HEK293 (cell line): ENCODE measurements around the gene KCTD12.

Experiments used
- CTCF ChIA-PET: fragments of 350-600 bp; formaldehyde crosslinking; extraction: SDS; loops from one replicate; lab custom pipeline; 2021; ENCODE audit warnings: antibody characterized with exemption; lab: Yijun Ruan, JAX
- POLR2A ChIA-PET: fragments of 300-600 bp; formaldehyde crosslinking; extraction: SDS; loops from one replicate; lab custom pipeline; 2020; ENCODE audit warnings: antibody characterized with exemption, inconsistent platforms; lab: Yijun Ruan, JAX
- H3K27ac ChIP-seq: fragments of 200-500 bp; sonication (Bioruptor generic); 2 replicates; pipeline ENCODE4 v1.5.1; 2014; ENCODE audit warnings: low read depth, low read length, control low read depth, inconsistent platforms; ENCODE audit errors: extremely low read depth
- H3K36me3 ChIP-seq, 2 experiments: fragments of 200-500 bp in 1 of 2; sonication (Bioruptor generic) in 1 of 2; 1 replicate in 1 of 2; 2 replicates in 1 of 2; pipeline ENCODE4 v1.5.1; 2014 to 2017; ENCODE audit warnings: inconsistent platforms in 2 of 2, low read length in 2 of 2; ENCODE audit not compliant: control insufficient read depth in 2 of 2, insufficient read depth in 1 of 2
- H3K4me1 ChIP-seq: fragments of 200-500 bp; sonication (Bioruptor generic); 2 replicates; pipeline ENCODE4 v1.5.1; 2014; ENCODE audit warnings: mild to moderate bottlenecking, low read length, inconsistent platforms; ENCODE audit not compliant: control insufficient read depth, insufficient read depth
- H3K4me3 ChIP-seq: 2 replicates; pipeline ENCODE4 v1.5.1; 2011; ENCODE audit warnings: low read depth, mild to moderate bottlenecking, control low read depth, low read length, moderate library complexity
- H3K9me3 ChIP-seq: fragments of 200-500 bp; sonication (Bioruptor generic); 2 replicates; pipeline ENCODE4 v1.5.1; 2014; ENCODE audit warnings: low read depth, low read length, inconsistent platforms; ENCODE audit not compliant: control insufficient read depth, insufficient read depth
- GLIS1 ChIP-seq: fragments of 450-650 bp; formaldehyde crosslinking; IDR thresholded peaks from 2 replicates; pipeline ENCODE4 v1.5.1; 2016; ENCODE audit warnings: missing biosample characterization, missing genetic modification characterization
- PRDM1 ChIP-seq: fragments of 450-650 bp; formaldehyde crosslinking; IDR thresholded peaks from 2 replicates; pipeline ENCODE4; 2016; ENCODE audit warnings: missing biosample characterization, missing genetic modification characterization
- TRIM28 ChIP-seq: IDR thresholded peaks from 2 replicates; pipeline ENCODE4 v1.6.1; 2011; ENCODE audit warnings: low read length, control low read depth, borderline replicate concordance
- WT1 ChIP-seq: fragments of 450-650 bp; formaldehyde crosslinking; IDR thresholded peaks from 2 replicates; pipeline ENCODE4 v1.5.1; 2016; ENCODE audit warnings: missing biosample characterization, missing genetic modification characterization
- YY2 ChIP-seq: fragments of 450-650 bp; formaldehyde crosslinking; IDR thresholded peaks from 2 replicates; pipeline ENCODE4 v1.5.1; 2016; ENCODE audit warnings: missing biosample characterization, missing genetic modification characterization
- ZNF112 ChIP-seq: fragments of 450-650 bp; formaldehyde crosslinking; IDR thresholded peaks from 2 replicates; pipeline ENCODE4 v1.5.0; 2017; ENCODE audit warnings: missing biosample characterization, missing genetic modification characterization
- ZNF140 ChIP-seq: fragments of 450-650 bp; formaldehyde crosslinking; IDR thresholded peaks from 2 replicates; pipeline ENCODE4 v1.5.1; 2016; ENCODE audit warnings: missing biosample characterization, missing genetic modification characterization
- ZNF146 ChIP-seq: fragments of 450-650 bp; formaldehyde crosslinking; IDR thresholded peaks from 2 replicates; pipeline ENCODE4 v1.5.1; 2016; ENCODE audit warnings: missing biosample characterization, missing genetic modification characterization
- ZNF18 ChIP-seq: fragments of 450-650 bp; formaldehyde crosslinking; IDR thresholded peaks from 2 replicates; pipeline ENCODE4 v1.5.1; 2016; ENCODE audit warnings: missing biosample characterization, missing genetic modification characterization
- ZNF221 ChIP-seq: fragments of 450-650 bp; formaldehyde crosslinking; IDR thresholded peaks from 2 replicates; pipeline ENCODE4 v1.5.1; 2017; ENCODE audit warnings: missing biosample characterization, missing genetic modification characterization, borderline replicate concordance
- ZNF335 ChIP-seq: fragments of 450-650 bp; formaldehyde crosslinking; conservative IDR thresholded peaks from 2 replicates; pipeline ENCODE4 v1.5.1; 2016; ENCODE audit warnings: missing biosample characterization, missing genetic modification characterization
- ZNF423 ChIP-seq: fragments of 450-650 bp; formaldehyde crosslinking; IDR thresholded peaks from 2 replicates; pipeline ENCODE4 v1.5.1; 2016; ENCODE audit warnings: missing biosample characterization, missing genetic modification characterization
- ZNF560 ChIP-seq: fragments of 450-650 bp; formaldehyde crosslinking; IDR thresholded peaks from 2 replicates; pipeline ENCODE4 v1.5.1; 2017; ENCODE audit warnings: missing biosample characterization, missing genetic modification characterization, borderline replicate concordance
- ZNF571 ChIP-seq: fragments of 450-650 bp; formaldehyde crosslinking; IDR thresholded peaks from 2 replicates; pipeline ENCODE4 v1.5.0; 2017; ENCODE audit warnings: missing biosample characterization, missing genetic modification characterization
- ZNF621 ChIP-seq: fragments of 450-650 bp; formaldehyde crosslinking; IDR thresholded peaks from 2 replicates; pipeline ENCODE4 v1.5.1; 2017; ENCODE audit warnings: missing biosample characterization, missing genetic modification characterization
- ZNF664 ChIP-seq: fragments of 450-650 bp; formaldehyde crosslinking; IDR thresholded peaks from 2 replicates; pipeline ENCODE4 v1.5.1; 2016; ENCODE audit warnings: missing biosample characterization, missing genetic modification characterization
- ZNF776 ChIP-seq: fragments of 450-650 bp; formaldehyde crosslinking; IDR thresholded peaks from 2 replicates; pipeline ENCODE4 v1.5.0; 2017; ENCODE audit warnings: missing biosample characterization, missing genetic modification characterization, borderline replicate concordance
- ZNF792 ChIP-seq: fragments of 450-650 bp; formaldehyde crosslinking; IDR thresholded peaks from 2 replicates; pipeline ENCODE4 v1.5.1; 2016; ENCODE audit warnings: missing biosample characterization, missing genetic modification characterization
- ZNF830 ChIP-seq: fragments of 450-650 bp; IDR thresholded peaks from 2 replicates; pipeline ENCODE4 v1.5.0; 2018; ENCODE audit warnings: missing biosample characterization, missing genetic modification characterization, low read depth, mild to moderate bottlenecking, moderate library complexity
- TF ChIP-seq, protein P1 (sequence below): fragments of 450-650 bp; formaldehyde crosslinking; optimal IDR thresholded peaks from 2 replicates; pipeline ENCODE3; 2016; ENCODE audit warnings: missing biosample characterization, mild to moderate bottlenecking, missing genetic modification characterization
- TF ChIP-seq, protein P2 (sequence below): fragments of 450-650 bp; formaldehyde crosslinking; conservative IDR thresholded peaks from 2 replicates; pipeline ENCODE4 v1.5.1; 2016; ENCODE audit warnings: low read depth, missing biosample characterization, missing genetic modification characterization
- TF ChIP-seq, protein P3 (sequence below): fragments of 450-650 bp; formaldehyde crosslinking; IDR thresholded peaks from 2 replicates; pipeline ENCODE4 v1.5.1; 2016; ENCODE audit warnings: missing biosample characterization, missing genetic modification characterization
- TF ChIP-seq, protein P4 (sequence below): fragments of 450-650 bp; formaldehyde crosslinking; IDR thresholded peaks from 2 replicates; pipeline ENCODE4 v1.5.1; 2017; ENCODE audit warnings: missing biosample characterization, missing genetic modification characterization
- TF ChIP-seq, protein P5 (sequence below): fragments of 450-650 bp; formaldehyde crosslinking; IDR thresholded peaks from 2 replicates; pipeline ENCODE4 v1.5.1; 2017; ENCODE audit warnings: missing biosample characterization, missing genetic modification characterization

KCTD12 gene

DNA sequence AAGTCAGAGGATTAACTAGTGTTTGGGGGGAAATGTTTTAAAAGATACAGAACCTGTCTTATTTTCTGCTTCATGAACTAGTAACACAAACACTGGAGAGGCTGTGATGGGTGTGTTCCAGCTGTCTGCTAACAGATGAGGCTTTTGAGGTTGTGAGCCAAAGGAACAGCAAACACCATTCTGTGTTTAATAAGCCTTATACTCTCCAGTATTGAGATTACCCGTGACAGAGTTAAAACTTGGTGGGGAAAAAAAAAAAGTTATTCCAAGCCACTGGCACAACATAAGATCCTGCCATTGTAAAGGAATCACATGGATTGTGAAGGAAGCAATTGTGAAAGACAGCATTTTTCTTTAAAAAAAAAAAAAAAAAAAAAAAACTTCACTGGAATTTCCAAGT is 48.4 kb downstream of the KCTD12 start (continued):
- TF ChIP-seq YY2 (tag by site-specific recombination): no peak
- TF ChIP-seq, all 188 proteins: peak for 0

DNA sequence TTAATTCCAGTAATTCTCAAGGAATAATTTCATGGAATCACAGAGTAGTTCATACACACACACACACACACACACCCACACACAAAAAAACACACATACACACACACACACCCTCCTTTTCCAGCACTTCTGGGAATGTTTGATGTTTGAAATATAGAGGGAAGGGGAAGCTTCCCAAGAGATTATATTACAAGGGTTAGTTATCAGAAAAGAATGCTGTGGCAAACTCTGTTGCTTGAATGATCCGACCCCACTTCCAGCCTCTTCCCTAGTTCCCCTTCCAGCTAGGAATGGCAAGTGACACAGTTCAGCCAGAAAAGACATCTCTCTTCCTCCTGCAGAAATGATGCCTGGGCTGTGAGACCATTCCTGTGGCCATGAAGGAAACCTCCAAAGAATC is 49.9 kb downstream of the KCTD12 start:
- no peaks in the 10 kb centered on the region for H3K9me3 ChIP-seq
- H3K27ac ChIP-seq: no peak overlapping the region
- POLR2A ChIA-PET: no interaction called here
- CTCF ChIA-PET: no interaction called here
- TF ChIP-seq ZNF571 (tag by site-specific recombination) (no peak), GLIS1 (no peak), ZNF792 (tag by site-specific recombination) (no peak), ZNF423 (tag by site-specific recombination) (no peak), ZNF146 (tag by site-specific recombination) (no peak)
- TF ChIP-seq, protein P1, sequence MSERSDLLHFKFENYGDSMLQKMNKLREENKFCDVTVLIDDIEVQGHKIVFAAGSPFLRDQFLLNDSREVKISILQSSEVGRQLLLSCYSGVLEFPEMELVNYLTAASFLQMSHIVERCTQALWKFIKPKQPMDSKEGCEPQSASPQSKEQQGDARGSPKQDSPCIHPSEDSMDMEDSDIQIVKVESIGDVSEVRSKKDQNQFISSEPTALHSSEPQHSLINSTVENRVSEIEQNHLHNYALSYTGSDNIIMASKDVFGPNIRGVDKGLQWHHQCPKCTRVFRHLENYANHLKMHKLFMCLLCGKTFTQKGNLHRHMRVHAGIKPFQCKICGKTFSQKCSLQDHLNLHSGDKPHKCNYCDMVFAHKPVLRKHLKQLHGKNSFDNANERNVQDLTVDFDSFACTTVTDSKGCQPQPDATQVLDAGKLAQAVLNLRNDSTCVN (tag by site-specific recombination): no peak
- TF ChIP-seq, protein P2, sequence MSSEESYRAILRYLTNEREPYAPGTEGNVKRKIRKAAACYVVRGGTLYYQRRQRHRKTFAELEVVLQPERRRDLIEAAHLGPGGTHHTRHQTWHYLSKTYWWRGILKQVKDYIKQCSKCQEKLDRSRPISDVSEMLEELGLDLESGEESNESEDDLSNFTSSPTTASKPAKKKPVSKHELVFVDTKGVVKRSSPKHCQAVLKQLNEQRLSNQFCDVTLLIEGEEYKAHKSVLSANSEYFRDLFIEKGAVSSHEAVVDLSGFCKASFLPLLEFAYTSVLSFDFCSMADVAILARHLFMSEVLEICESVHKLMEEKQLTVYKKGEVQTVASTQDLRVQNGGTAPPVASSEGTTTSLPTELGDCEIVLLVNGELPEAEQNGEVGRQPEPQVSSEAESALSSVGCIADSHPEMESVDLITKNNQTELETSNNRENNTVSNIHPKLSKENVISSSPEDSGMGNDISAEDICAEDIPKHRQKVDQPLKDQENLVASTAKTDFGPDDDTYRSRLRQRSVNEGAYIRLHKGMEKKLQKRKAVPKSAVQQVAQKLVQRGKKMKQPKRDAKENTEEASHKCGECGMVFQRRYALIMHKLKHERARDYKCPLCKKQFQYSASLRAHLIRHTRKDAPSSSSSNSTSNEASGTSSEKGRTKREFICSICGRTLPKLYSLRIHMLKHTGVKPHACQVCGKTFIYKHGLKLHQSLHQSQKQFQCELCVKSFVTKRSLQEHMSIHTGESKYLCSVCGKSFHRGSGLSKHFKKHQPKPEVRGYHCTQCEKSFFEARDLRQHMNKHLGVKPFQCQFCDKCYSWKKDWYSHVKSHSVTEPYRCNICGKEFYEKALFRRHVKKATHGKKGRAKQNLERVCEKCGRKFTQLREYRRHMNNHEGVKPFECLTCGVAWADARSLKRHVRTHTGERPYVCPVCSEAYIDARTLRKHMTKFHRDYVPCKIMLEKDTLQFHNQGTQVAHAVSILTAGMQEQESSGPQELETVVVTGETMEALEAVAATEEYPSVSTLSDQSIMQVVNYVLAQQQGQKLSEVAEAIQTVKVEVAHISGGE (tag by site-specific recombination): no peak
- TF ChIP-seq, protein P3, sequence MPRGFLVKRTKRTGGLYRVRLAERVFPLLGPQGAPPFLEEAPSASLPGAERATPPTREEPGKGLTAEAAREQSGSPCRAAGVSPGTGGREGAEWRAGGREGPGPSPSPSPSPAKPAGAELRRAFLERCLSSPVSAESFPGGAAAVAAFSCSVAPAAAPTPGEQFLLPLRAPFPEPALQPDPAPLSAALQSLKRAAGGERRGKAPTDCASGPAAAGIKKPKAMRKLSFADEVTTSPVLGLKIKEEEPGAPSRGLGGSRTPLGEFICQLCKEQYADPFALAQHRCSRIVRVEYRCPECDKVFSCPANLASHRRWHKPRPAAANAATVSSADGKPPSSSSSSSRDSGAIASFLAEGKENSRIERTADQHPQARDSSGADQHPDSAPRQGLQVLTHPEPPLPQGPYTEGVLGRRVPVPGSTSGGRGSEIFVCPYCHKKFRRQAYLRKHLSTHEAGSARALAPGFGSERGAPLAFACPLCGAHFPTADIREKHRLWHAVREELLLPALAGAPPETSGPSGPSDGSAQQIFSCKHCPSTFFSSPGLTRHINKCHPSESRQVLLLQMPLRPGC (tag by site-specific recombination): no peak
- no peak overlapping the region for H3K4me3 ChIP-seq
- H3K4me1 ChIP-seq: no peaks in the 10 kb centered on the region
- no peaks in the 10 kb centered on the region for H3K36me3 ChIP-seq

DNA sequence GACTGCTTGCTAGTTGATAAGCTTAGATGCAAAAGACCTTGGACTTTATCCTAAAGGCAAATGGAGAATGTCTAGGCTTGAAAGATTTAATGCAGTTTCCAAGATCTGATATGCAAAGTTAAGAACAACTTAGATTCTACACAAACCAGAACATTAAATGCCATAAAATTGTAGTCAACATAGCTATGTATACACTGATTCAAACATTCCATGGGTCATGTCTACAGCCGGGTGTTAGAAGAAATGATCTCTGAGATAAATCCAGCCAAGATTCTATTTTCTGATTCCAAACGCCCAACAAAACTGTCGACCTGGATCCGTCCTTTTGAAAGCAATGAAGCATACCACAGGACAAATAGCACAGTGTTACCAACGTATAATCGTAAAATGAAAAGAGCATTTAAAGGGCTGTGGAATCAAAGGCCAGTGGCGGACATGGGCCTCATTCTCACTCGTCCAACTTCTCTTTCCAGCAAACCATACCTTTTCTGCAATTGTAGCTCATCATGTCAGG is 52.7 kb downstream of the KCTD12 start:
- no peaks in the 10 kb centered on the region for H3K4me1 ChIP-seq
- ChIA-PET POLR2A (no interaction called here), CTCF (interaction anchor here (0.6 to 1.2 kb wide), 3 partner anchors 10 to 617 kb away, joined by 3 to 4 read pairs (median 3); no protein-coding TSS in a partner anchor)
- no peaks in the 10 kb centered on the region for H3K36me3 ChIP-seq
- H3K27ac ChIP-seq: no peak overlapping the region
- H3K4me3 ChIP-seq: no peak overlapping the region
- H3K9me3 ChIP-seq: no peaks in the 10 kb centered on the region
- TF ChIP-seq ZNF621: no peak
- TF ChIP-seq ZNF221 (tag by site-specific recombination): no peak
- no peak for TF ChIP-seq ZNF664
- TF ChIP-seq, protein P4, sequence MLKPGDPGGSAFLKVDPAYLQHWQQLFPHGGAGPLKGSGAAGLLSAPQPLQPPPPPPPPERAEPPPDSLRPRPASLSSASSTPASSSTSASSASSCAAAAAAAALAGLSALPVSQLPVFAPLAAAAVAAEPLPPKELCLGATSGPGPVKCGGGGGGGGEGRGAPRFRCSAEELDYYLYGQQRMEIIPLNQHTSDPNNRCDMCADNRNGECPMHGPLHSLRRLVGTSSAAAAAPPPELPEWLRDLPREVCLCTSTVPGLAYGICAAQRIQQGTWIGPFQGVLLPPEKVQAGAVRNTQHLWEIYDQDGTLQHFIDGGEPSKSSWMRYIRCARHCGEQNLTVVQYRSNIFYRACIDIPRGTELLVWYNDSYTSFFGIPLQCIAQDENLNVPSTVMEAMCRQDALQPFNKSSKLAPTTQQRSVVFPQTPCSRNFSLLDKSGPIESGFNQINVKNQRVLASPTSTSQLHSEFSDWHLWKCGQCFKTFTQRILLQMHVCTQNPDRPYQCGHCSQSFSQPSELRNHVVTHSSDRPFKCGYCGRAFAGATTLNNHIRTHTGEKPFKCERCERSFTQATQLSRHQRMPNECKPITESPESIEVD (tag by site-specific recombination): no peak
- TF ChIP-seq PRDM1 (tag by site-specific recombination): no peak
- TF ChIP-seq ZNF18: no peak
- TF ChIP-seq WT1: no peak
- no peak for TF ChIP-seq ZNF335 (tag by site-specific recombination)
- TF ChIP-seq, protein P5, sequence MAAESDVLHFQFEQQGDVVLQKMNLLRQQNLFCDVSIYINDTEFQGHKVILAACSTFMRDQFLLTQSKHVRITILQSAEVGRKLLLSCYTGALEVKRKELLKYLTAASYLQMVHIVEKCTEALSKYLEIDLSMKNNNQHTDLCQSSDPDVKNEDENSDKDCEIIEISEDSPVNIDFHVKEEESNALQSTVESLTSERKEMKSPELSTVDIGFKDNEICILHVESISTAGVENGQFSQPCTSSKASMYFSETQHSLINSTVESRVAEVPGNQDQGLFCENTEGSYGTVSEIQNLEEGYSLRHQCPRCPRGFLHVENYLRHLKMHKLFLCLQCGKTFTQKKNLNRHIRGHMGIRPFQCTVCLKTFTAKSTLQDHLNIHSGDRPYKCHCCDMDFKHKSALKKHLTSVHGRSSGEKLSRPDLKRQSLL (tag by site-specific recombination): no peak
- no peak for TF ChIP-seq ZNF140 (tag by site-specific recombination)
- TF ChIP-seq ZNF776 (tag by site-specific recombination): no peak
- TF ChIP-seq TRIM28: no peak
- no peak for TF ChIP-seq ZNF830 (tag by site-specific recombination)
- TF ChIP-seq ZNF112 (tag by site-specific recombination): no peak
- TF ChIP-seq ZNF560 (tag by site-specific recombination): no peak
